Measurements from ENCODE around the gene MAGEF1. TPM values are rescaled to one million over a fixed set of nuclear protein-coding genes. Genes with fewer than 3 reads are reported as not detected.

MAGEF1 gene
- total and polyA plus RNA-seq, 2 of the 13 experiments (the other 11 are each of a cell fraction or from before 2014, with no cell fraction given): 26.0 to 62.4 TPM

- H4K20me1 ChIP-seq (ENCODE audit: insufficient read depth, low read length): no peaks in the 10 kb centered on the region
- H3K79me2 ChIP-seq (ENCODE audit: insufficient read depth, low read length): no peaks in the 10 kb centered on the region
- no peaks in the 10 kb centered on the region for H3K36me3 ChIP-seq (replicated peaks in 1 of 2; ENCODE audit: control insufficient read depth in 1 of 2, insufficient read depth in 2 of 2, low read length in 2 of 2)
- peak overlapping the region; percentile 12; the same call in 1 of the 2 replicates for H3K4me2 ChIP-seq (ENCODE audit: low read depth, low read length)
- H3K27ac ChIP-seq (ENCODE audit: extremely low read length, insufficient read depth, low read length): no peak overlapping the region
- in situ Hi-C loops (cut with HindIII; ENCODE audit: extremely low pct_ligation_motif_present, low pct_unique_long_range_greater_than_20kb): no loop called here
- 25% methylated on average over 13 of the region's 16 CpGs for WGBS (ENCODE audit: low lambda C conversion rate)
- no TSS peak for BruUV-seq (replicated peaks)
- DNase-seq (ENCODE audit: low spot score) (no peak), ATAC-seq (no peak; the same call in 2 of the 3 replicates), FAIRE-seq (no peak)
- CTCF ChIA-PET (ENCODE audit: low intra/inter-chr PET ratio, low total read pairs): no interaction called here
- POLR2A ChIA-PET: no interaction called here
- H3K27me3 ChIP-seq (ENCODE audit: control insufficient read depth in 1 of 2, insufficient read depth in 2 of 2, low read length in 2 of 2): peaks cover 4% of the 10 kb centered on the region in 2 experiments; a peak in 3 of 5 replicates
- H3K4me3 ChIP-seq (replicated peaks in 1 of 3; ENCODE audit: insufficient read depth in 1 of 3, low read depth in 2 of 3, low read length in 3 of 3): no peak overlapping the region
- no peak overlapping the region for H3K9ac ChIP-seq (ENCODE audit: insufficient read depth, low read depth, low read length)
- peaks cover 10% of the 10 kb centered on the region for H3K4me1 ChIP-seq (ENCODE audit: insufficient read depth, low read length)
- no peak overlapping the region for H2AFZ ChIP-seq (ENCODE audit: low read length)
- no peaks in the 10 kb centered on the region for H3K9me3 ChIP-seq (ENCODE audit: low read length)
- intact Hi-C loops (cut with micrococcal nuclease; ENCODE audit: unreplicated experiment): no loop called here
- TF ChIP-seq AHDC1 (CRISPR knock-in tag; IDR thresholded peaks at IDR 0.05; ENCODE audit: borderline replicate concordance) (no peak), ZNF343 (CRISPR knock-in tag; IDR thresholded peaks at IDR 0.05) (no peak), PATZ1 (CRISPR knock-in tag; IDR thresholded peaks at IDR 0.05) (no peak), ZNF20 (CRISPR knock-in tag; IDR thresholded peaks at IDR 0.05) (no peak), LBX2 (CRISPR knock-in tag; IDR thresholded peaks at IDR 0.05; ENCODE audit: borderline replicate concordance) (no peak), POGZ (CRISPR knock-in tag; IDR thresholded peaks at IDR 0.05) (no peak), ZNF790 (CRISPR knock-in tag; IDR thresholded peaks at IDR 0.05; ENCODE audit: borderline replicate concordance) (no peak), ZNF263 (CRISPR knock-in tag; IDR thresholded peaks at IDR 0.05) (no peak), ATRX (CRISPR knock-in tag; IDR thresholded peaks at IDR 0.05; ENCODE audit: borderline replicate concordance) (no peak), NCOA5 (CRISPR knock-in tag; IDR thresholded peaks at IDR 0.05) (no peak), WIZ (CRISPR knock-in tag; IDR thresholded peaks at IDR 0.05) (no peak), ZXDC (CRISPR knock-in tag; IDR thresholded peaks at IDR 0.05) (no peak), ZNF557 (CRISPR knock-in tag; IDR thresholded peaks at IDR 0.05) (no peak)
These were observed 38.6 kb downstream of the MAGEF1 start for GRCh38 chr3:184672977-184673870.
